MM.1S (cell line): ENCODE data around the gene DYNC1I2.

ENCODE experiments used
- DNase-seq: peaks from one replicate; pipeline ENCODE4 v3.0.0-alpha.2; 2015
- H2AFZ ChIP-seq: fragments of 300-600 bp; sonication (generic); 2 replicates; pipeline ENCODE4 v1.6.0; 2016; ENCODE audit warnings: antibody characterized with exemption, low read length
- H3F3A ChIP-seq: fragments of 300-600 bp; sonication (generic); 2 replicates; pipeline ENCODE4 v1.6.1; 2016; ENCODE audit warnings: mild to moderate bottlenecking, antibody characterized with exemption, low read length, moderate library complexity, mixed read lengths; ENCODE audit not compliant: insufficient read depth
- H3K27ac ChIP-seq: fragments of 300-600 bp; sonication (generic); 2 replicates; pipeline ENCODE4 v1.5.1; 2016; ENCODE audit warnings: mild to moderate bottlenecking, low read length
- H3K27me3 ChIP-seq: fragments of 300-600 bp; sonication (generic); replicated peaks from 2 replicates; pipeline ENCODE4 v1.6.0; 2016; ENCODE audit warnings: low read length; ENCODE audit not compliant: insufficient read depth
- H3K36me3 ChIP-seq: fragments of 300-600 bp; sonication (generic); replicated peaks from 2 replicates; pipeline ENCODE4 v1.6.1; 2016; ENCODE audit warnings: mild to moderate bottlenecking, low read length, mixed read lengths; ENCODE audit not compliant: insufficient read depth
- H3K4me1 ChIP-seq: fragments of 300-600 bp; sonication (generic); 2 replicates; pipeline ENCODE4 v1.6.1; 2016; ENCODE audit warnings: low read length, mixed read lengths
- H3K4me2 ChIP-seq: fragments of 300-600 bp; sonication (generic); 2 replicates; pipeline ENCODE4 v1.6.0; 2016; ENCODE audit warnings: low read depth, low read length
- H3K4me3 ChIP-seq: fragments of 300-600 bp; sonication (generic); 2 replicates; pipeline ENCODE4 v1.5.1; 2016; ENCODE audit warnings: low read length, mixed read lengths
- H3K79me2 ChIP-seq: fragments of 300-600 bp; sonication (generic); 2 replicates; pipeline ENCODE4 v1.6.1; 2016; ENCODE audit warnings: mixed run types, low read length, mixed read lengths
- H3K9ac ChIP-seq: fragments of 300-600 bp; sonication (generic); 2 replicates; pipeline ENCODE4 v1.6.1; 2016; ENCODE audit warnings: low read length, mixed read lengths
- H3K9me2 ChIP-seq: fragments of 300-600 bp; sonication (generic); replicated peaks from 2 replicates; pipeline ENCODE4 v1.6.1; 2016; ENCODE audit warnings: mild to moderate bottlenecking, low read length, mixed read lengths; ENCODE audit not compliant: insufficient read depth
- H3K9me3 ChIP-seq: fragments of 300-600 bp; sonication (generic); replicated peaks from 2 replicates; pipeline ENCODE4 v1.6.1; 2016; ENCODE audit warnings: mild to moderate bottlenecking, low read length, mixed read lengths; ENCODE audit not compliant: insufficient read depth
- H4K20me1 ChIP-seq: fragments of 300-600 bp; sonication (generic); 2 replicates; pipeline ENCODE4 v1.6.1; 2016; ENCODE audit warnings: mild to moderate bottlenecking, low read length, moderate library complexity, mixed read lengths; ENCODE audit not compliant: insufficient read depth
- EZH2 ChIP-seq: fragments of 300-600 bp; sonication (generic); optimal IDR thresholded peaks from 2 replicates; pipeline ENCODE3; 2017; ENCODE audit warnings: low read depth, mild to moderate bottlenecking, antibody characterized with exemption, low read length, mixed read lengths
- EZH2phosphoT487 ChIP-seq: fragments of 300-600 bp; sonication (generic); IDR thresholded peaks from 2 replicates; pipeline ENCODE4 v1.6.1; 2018; ENCODE audit warnings: antibody characterized with exemption, low read length
- TF ChIP-seq, protein P1 (sequence below): fragments of 300-600 bp; sonication (generic); IDR thresholded peaks from 2 replicates; pipeline ENCODE4 v1.5.1; 2016; ENCODE audit warnings: antibody characterized with exemption, low read length, mixed read lengths

The DYNC1I2 gene

DNA sequence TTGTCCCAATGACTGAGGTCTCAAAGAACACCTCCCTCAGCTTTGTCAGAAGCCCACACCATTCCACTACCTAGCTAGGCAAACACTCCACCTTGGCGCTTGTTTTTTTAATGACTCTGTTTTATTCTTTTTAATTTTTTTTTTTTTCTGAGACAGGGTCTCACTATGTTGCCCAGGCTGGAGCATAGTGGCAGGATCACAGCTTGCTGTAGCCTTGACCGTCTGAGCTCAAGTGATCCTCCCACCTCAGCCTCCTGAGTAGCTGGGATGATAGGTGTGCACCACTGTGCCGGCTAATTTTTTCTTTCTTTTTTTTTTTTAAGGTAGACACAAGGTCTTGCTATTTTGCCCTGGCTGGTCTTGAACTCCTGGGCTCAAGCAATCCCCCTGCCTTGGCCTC, 104.9 kb downstream of the DYNC1I2 start:
- no peak overlapping the region for H3K4me3 ChIP-seq
- no peaks in the 10 kb centered on the region for H3K9me3 ChIP-seq
- H3K79me2 ChIP-seq = no peaks in the 10 kb centered on the region
- H3K36me3 ChIP-seq = no peaks in the 10 kb centered on the region
- TF ChIP-seq, protein P1, sequence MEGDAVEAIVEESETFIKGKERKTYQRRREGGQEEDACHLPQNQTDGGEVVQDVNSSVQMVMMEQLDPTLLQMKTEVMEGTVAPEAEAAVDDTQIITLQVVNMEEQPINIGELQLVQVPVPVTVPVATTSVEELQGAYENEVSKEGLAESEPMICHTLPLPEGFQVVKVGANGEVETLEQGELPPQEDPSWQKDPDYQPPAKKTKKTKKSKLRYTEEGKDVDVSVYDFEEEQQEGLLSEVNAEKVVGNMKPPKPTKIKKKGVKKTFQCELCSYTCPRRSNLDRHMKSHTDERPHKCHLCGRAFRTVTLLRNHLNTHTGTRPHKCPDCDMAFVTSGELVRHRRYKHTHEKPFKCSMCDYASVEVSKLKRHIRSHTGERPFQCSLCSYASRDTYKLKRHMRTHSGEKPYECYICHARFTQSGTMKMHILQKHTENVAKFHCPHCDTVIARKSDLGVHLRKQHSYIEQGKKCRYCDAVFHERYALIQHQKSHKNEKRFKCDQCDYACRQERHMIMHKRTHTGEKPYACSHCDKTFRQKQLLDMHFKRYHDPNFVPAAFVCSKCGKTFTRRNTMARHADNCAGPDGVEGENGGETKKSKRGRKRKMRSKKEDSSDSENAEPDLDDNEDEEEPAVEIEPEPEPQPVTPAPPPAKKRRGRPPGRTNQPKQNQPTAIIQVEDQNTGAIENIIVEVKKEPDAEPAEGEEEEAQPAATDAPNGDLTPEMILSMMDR = no peak
- TF ChIP-seq EZH2phosphoT487 (no peak), EZH2 (no peak)
- H3F3A ChIP-seq = no peaks in the 10 kb centered on the region
- no peak overlapping the region for H2AFZ ChIP-seq
- no peak overlapping the region for H3K4me2 ChIP-seq
- H3K4me1 ChIP-seq = no peaks in the 10 kb centered on the region
- H4K20me1 ChIP-seq = no peaks in the 10 kb centered on the region
- no peaks in the 10 kb centered on the region for H3K9me2 ChIP-seq
- H3K27me3 ChIP-seq = no peaks in the 10 kb centered on the region
- no peak for DNase-seq
- no peak overlapping the region for H3K9ac ChIP-seq
- no peak overlapping the region for H3K27ac ChIP-seq

DNA sequence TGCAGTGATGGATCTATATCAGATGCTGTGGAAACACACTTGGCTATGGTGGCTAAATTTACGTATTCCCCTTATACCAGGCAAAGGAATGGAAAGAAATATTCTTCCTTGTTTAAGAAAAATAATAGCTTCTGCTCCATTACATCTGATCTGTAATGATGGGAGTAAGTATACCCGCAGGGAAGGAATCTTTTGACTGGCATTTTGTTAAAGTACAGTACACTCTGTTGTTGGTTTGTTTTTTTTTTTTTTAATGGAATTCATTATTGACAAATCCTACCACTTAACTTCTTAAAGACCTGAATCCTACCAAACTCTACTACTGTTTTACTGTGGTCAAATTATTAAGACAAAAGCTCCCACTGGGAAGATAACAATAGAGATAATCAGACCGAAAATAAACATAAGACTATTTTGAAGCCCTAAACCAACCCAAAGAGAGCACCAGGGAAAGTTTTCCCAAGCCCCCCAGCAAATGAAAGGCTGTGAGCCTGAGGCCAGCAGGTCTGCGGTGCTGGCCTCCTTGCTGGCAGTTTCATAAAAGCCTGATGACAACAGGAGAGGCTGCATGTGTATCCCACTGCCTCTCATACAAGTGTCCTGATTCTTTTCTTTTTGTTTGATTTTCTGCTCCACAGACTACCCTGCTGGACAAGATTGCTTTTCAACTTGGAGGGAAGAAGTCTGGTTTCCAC, 105.8 kb downstream of the DYNC1I2 start:
- Histone ChIP-seq H3K27me3 (no peaks in the 10 kb centered on the region), H3K4me3 (no peak overlapping the region), H3K4me1 (no peaks in the 10 kb centered on the region), H3K9me2 (no peaks in the 10 kb centered on the region), H2AFZ (no peak overlapping the region), H4K20me1 (no peaks in the 10 kb centered on the region), H3K27ac (no peak overlapping the region), H3K9me3 (no peaks in the 10 kb centered on the region), H3K9ac (no peak overlapping the region), H3K4me2 (no peak overlapping the region), H3K79me2 (no peaks in the 10 kb centered on the region), H3F3A (no peaks in the 10 kb centered on the region), H3K36me3 (no peaks in the 10 kb centered on the region)
- no peak for DNase-seq
- TF ChIP-seq EZH2 (no peak), EZH2phosphoT487 (no peak)
- TF ChIP-seq, protein P1 = no peak

DNA sequence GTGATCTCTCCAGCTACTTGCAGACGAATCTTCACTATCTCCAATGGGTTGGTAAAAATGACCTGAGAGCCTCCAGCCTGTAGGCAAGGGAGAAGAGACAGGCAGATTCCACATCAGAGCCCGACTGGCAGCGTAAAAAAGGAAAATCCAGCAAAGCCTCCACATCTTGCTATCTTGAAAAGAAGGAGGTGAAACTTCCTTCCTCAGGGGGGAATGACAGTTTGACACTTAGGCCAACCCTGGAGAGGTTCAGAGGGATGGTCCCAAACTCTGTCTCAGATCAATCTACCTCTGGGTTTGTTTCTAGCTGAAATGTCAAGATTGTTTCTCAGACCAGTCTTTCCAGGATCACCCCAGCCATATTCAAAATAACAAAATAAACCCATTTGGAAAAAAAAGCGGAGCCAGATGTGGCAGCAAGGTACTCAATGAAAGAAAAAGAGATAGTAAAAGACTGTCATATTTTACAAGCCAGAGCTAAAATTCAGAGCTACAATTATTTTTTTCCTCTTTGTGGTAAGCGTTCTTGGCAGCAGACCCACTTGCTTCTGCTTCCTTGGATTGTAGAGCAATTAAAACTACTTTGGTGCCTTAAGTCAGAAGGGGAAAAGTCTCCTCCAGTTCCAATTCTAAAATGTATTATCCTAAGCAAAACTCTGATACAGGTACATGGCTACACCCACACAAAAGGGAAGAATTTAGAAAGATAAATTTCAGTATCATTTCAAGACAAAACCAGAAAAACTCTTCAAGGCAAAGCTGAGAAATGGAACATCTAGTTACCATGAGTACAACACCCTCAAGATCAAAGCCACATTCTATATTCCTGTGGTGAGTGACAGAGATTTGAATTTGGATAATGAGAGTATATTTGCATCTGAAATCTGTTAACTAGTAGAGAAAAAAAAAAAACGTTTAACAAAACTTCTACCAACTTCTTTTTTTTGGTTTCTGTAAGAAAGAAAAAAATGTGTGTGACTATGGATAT, 106.7 kb downstream of the DYNC1I2 start:
- H3K9me2 ChIP-seq = no peaks in the 10 kb centered on the region
- H3K4me2 ChIP-seq = no peak overlapping the region
- H3K4me1 ChIP-seq = no peaks in the 10 kb centered on the region
- H4K20me1 ChIP-seq = no peaks in the 10 kb centered on the region
- no peak overlapping the region for H3K9ac ChIP-seq
- no peaks in the 10 kb centered on the region for H3F3A ChIP-seq
- no peak overlapping the region for H2AFZ ChIP-seq
- no peaks in the 10 kb centered on the region for H3K79me2 ChIP-seq
- no peaks in the 10 kb centered on the region for H3K27me3 ChIP-seq
- DNase-seq = no peak
- H3K27ac ChIP-seq = no peak overlapping the region
- no peaks in the 10 kb centered on the region for H3K36me3 ChIP-seq
- no peak overlapping the region for H3K4me3 ChIP-seq
- no peaks in the 10 kb centered on the region for H3K9me3 ChIP-seq
- TF ChIP-seq EZH2 (no peak), EZH2phosphoT487 (no peak)
- TF ChIP-seq, protein P1 = no peak
